HG03045 (cell line): ENCODE results near the gene PDZD4.

Source experiments
- ATAC-seq: cut with Tn5 transposase; IDR thresholded peaks from one replicate; pipeline ENCODE4 v1.9.1; 2021; ENCODE audit warnings: mild to moderate bottlenecking, moderate library complexity; ENCODE audit not compliant: unreplicated experiment

The PDZD4 gene

GRCh38 chrX:153789654-153790053, 40.7 kb downstream of the PDZD4 start:
- ATAC-seq: no peak

GRCh38 chrX:153786669-153787068, 43.7 kb downstream of the PDZD4 start:
- ATAC-seq: no peak

GRCh38 chrX:153784325-153784967, 45.9 kb downstream of the PDZD4 start:
- ATAC-seq: no peak

GRCh38 chrX:153783378-153784013, 46.8 kb downstream of the PDZD4 start:
- ATAC-seq: no peak

- no peak for ATAC-seq
These were observed 47.5 kb downstream of the PDZD4 start for GRCh38 chrX:153782871-153783270.

- ATAC-seq: no peak
These were observed 48.0 kb downstream of the PDZD4 start for GRCh38 chrX:153782313-153782712.

GRCh38 chrX:153781428-153782047, 48.8 kb downstream of the PDZD4 start:
- ATAC-seq: no peak

GRCh38 chrX:153780678-153781427, 49.5 kb downstream of the PDZD4 start, which contains the start of gene SRPK3:
Gene SRPK3, plus strand, starts transcription at chrX:153781041. Its CDS starts 46 bp downstream, at chrX:153781087.
- no peak for ATAC-seq

GRCh38 chrX:153779891-153780677, 50.3 kb downstream of the PDZD4 start:
- ATAC-seq: no peak

GRCh38 chrX:153778684-153779101, 51.7 kb downstream of the PDZD4 start:
- no peak for ATAC-seq

- no peak for ATAC-seq
These were observed 52.2 kb downstream of the PDZD4 start for GRCh38 chrX:153778181-153778580.

GRCh38 chrX:153777261-153778090, 52.9 kb downstream of the PDZD4 start:
- ATAC-seq: no peak

- ATAC-seq: no peak
These were observed 53.7 kb downstream of the PDZD4 start for GRCh38 chrX:153776611-153777045.

- ATAC-seq: no peak
These were observed 54.2 kb downstream of the PDZD4 start for GRCh38 chrX:153776120-153776599.

GRCh38 chrX:153775293-153776119, 54.8 kb downstream of the PDZD4 start:
- no peak for ATAC-seq

- no peak for ATAC-seq
These were observed 55.6 kb downstream of the PDZD4 start for GRCh38 chrX:153774576-153775292.

GRCh38 chrX:153773741-153774575, 56.4 kb downstream of the PDZD4 start:
- ATAC-seq: no peak
